HG03135 (cell line): ENCODE results near the gene ARHGEF10L.

ENCODE experiments used
- ATAC-seq: cut with Tn5 transposase; IDR thresholded peaks from one replicate; pipeline ENCODE4 v1.9.1; 2021; ENCODE audit warnings: mild to moderate bottlenecking, moderate library complexity; ENCODE audit not compliant: unreplicated experiment

The ARHGEF10L gene

GRCh38 chr1:17670587-17671313 lies 131.3 kb downstream of the ARHGEF10L start:
- ATAC-seq = no peak

- no peak for ATAC-seq
These were observed 131.8 kb downstream of the ARHGEF10L start for GRCh38 chr1:17671314-17671705.

- no peak for ATAC-seq
These were observed 132.2 kb downstream of the ARHGEF10L start for GRCh38 chr1:17671741-17672140.

- no peak for ATAC-seq
These were observed 132.7 kb downstream of the ARHGEF10L start for GRCh38 chr1:17672226-17672625.

GRCh38 chr1:17673329-17674072 lies 134.0 kb downstream of the ARHGEF10L start:
- ATAC-seq = no peak

GRCh38 chr1:17674726-17675500 lies 135.4 kb downstream of the ARHGEF10L start:
- no peak for ATAC-seq

GRCh38 chr1:17675744-17676143 lies 136.2 kb downstream of the ARHGEF10L start:
- no peak for ATAC-seq

GRCh38 chr1:17676387-17677060 lies 137.0 kb downstream of the ARHGEF10L start:
- ATAC-seq = no peak

- no peak for ATAC-seq
These were observed 138.5 kb downstream of the ARHGEF10L start for GRCh38 chr1:17678011-17678410.

- no peak for ATAC-seq
These were observed 140.4 kb downstream of the ARHGEF10L start for GRCh38 chr1:17679856-17680255.

- ATAC-seq = no peak
These were observed 140.8 kb downstream of the ARHGEF10L start for GRCh38 chr1:17680308-17680707.

GRCh38 chr1:17682400-17682799 lies 142.9 kb downstream of the ARHGEF10L start:
- ATAC-seq = no peak

- no peak for ATAC-seq
These were observed 144.1 kb downstream of the ARHGEF10L start for GRCh38 chr1:17683598-17683997.

GRCh38 chr1:17684810-17685209 lies 145.3 kb downstream of the ARHGEF10L start:
- no peak for ATAC-seq

GRCh38 chr1:17686258-17686657 lies 146.8 kb downstream of the ARHGEF10L start:
- ATAC-seq = no peak

GRCh38 chr1:17687145-17687544 lies 147.6 kb downstream of the ARHGEF10L start:
- ATAC-seq = no peak

GRCh38 chr1:17688217-17688810 lies 148.8 kb downstream of the ARHGEF10L start:
- ATAC-seq = no peak

- no peak for ATAC-seq
These were observed 149.5 kb downstream of the ARHGEF10L start for GRCh38 chr1:17689011-17689410.

GRCh38 chr1:17690906-17691634 lies 151.6 kb downstream of the ARHGEF10L start:
- ATAC-seq = no peak

GRCh38 chr1:17692645-17693044 lies 153.1 kb downstream of the ARHGEF10L start:
- no peak for ATAC-seq
